ENCODE data around the gene CD99.
"Not testable (repeated sequence)": the region's sequence is repeated elsewhere in the genome, so short reads cannot be mapped to it uniquely, and the experiment has no call there.

CD99 gene

GRCh38 chrX:2733286-2733685, 42.2 kb downstream of the CD99 start:
- DNase-seq, result no peak

DNA sequence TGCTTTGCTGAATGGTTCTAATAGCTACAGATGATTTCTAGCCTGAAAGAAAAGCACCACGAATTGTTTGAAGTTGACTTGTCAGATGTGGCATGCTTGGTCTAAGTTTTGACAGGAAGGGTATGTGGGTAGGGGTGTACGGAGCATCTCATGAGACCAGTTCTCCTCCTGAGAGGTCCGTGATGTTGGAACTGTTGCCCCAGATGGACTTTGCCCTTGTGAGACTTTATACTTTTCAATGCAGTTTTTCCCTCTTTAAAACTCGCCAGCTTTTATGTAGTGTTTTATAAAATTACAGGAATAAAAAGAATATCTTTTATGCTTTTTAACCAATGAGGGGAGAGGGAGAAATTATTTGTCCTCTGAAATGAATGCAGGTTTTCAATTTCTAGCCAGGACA, 44.2 kb downstream of the CD99 start:
- no peak for DNase-seq

GRCh38 chrX:2740672-2741071, 49.6 kb downstream of the CD99 start:
- no peak for DNase-seq

GRCh38 chrX:2741386-2741785, 50.3 kb downstream of the CD99 start:
- DNase-seq, result no peak

DNA sequence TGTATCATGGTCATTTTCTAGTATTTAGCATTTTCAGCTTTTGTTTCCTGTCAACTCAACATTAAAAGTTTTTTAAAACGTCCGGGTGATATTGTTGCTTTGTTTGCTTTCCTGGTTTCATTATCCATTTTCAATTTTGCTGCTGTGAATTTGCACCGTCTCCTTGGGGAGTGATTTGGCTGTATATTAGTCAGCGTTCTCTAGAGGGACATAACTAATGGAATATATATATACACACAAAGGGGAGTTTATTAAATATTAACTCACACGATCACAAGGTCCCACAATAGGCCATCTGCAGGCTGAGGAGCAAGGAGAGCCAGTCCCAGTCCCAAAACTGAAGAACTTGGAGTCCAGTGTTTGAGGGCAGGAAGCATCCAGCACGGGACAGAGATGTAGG, 55.2 kb downstream of the CD99 start:
- not testable (repeated sequence) for DNase-seq

DNA sequence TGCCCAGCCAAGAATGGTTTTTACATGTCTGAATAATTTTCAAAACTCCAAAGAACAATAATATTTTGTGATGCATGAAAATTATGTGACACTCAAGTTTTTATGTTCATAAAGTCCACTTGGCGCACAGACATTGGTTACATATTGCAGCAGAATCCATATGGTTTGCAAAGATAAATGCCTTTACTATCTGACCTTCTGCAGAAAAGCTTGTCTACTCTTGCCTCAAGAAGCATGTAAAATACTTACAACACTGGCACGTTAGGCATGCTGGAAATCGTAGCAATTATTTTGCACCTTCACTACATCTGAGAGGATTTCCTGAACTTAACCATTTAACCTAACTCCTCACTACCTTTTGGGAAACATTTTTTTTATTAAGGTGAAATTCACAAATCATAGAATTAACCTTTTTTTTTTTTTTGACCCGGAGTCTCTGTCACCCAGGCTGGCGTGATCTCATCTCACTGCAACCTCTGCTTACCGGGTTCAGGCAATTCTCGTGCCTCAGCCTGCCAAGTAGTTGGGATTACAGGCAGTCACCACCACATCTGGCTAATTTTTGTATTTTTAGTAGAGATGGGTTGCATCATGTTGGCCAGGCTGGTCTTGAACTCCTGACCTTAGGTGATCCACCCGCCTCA, 57.2 kb downstream of the CD99 start:
- no peak for DNase-seq

- no peak for DNase-seq
These were observed 57.7 kb downstream of the CD99 start for GRCh38 chrX:2748815-2749188.

GRCh38 chrX:2751291-2751690, 60.2 kb downstream of the CD99 start:
- no peak for DNase-seq

GRCh38 chrX:2751874-2752300, 60.8 kb downstream of the CD99 start, which contains the start of gene XG:
XG (plus strand) TSS chrX:2752040; CDS start chrX:2752275, 235 bp downstream.
- not testable (repeated sequence) for DNase-seq

- DNase-seq, result not testable (repeated sequence)
These were observed 61.3 kb downstream of the CD99 start for GRCh38 chrX:2752441-2752840.

DNA sequence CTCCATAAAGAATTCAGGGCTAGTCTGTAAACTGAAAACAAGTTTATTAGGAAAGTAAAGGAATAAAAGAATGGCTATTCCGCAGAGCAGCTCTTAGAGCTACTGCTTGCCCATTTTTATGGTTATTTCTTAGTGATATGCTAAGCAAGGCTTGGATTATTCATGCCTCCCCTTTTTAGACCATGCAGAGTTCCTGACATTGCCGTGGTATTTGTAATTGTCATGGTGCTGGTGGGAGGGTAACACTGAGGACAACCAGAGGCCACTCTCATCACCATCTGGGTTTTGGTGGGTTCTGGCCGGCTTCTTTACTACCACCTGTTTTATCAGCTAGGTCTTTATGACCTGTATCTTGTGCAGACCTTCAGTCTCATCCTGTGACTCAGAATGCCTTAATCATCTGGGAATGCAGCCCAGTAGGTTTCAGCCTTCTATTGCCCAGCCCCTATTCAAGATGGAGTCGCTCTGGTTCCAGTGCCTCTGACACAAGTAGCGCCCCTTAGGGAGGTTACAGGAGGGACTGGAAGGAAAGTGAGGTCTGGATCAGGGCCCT, 64.1 kb downstream of the CD99 start:
- DNase-seq, result not testable (repeated sequence)

- no peak for DNase-seq
These were observed 65.5 kb downstream of the CD99 start for GRCh38 chrX:2756548-2756947.

GRCh38 chrX:2761246-2761645, 70.2 kb downstream of the CD99 start:
- DNase-seq, result no peak

DNA sequence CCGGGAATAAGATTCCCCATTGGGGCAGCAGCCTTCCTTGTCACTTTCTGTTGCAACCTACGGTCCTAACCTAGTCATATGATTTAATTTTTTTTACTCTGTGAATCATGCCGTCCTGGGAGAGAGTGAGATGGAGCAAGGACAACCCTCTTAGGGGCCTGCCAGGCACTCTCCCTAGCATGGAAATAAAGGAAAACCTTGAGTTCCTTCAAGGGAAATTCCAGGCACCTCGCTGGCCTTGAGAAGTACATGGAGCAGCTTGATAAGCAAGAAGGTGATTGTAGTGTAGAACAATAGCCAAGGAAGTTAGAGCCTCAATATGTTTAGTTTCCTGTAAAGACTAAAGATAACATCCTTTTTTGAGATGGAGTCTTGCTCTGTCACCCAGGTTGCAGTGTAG, 71.6 kb downstream of the CD99 start:
- DNase-seq, result not testable (repeated sequence)

- DNase-seq, result not testable (repeated sequence)
These were observed 73.9 kb downstream of the CD99 start for GRCh38 chrX:2764766-2765548.

GRCh38 chrX:2765549-2765830, 74.4 kb downstream of the CD99 start:
- no peak for DNase-seq

GRCh38 chrX:2766906-2767305, 75.8 kb downstream of the CD99 start:
- DNase-seq, result no peak

- no peak for DNase-seq
These were observed 76.7 kb downstream of the CD99 start for GRCh38 chrX:2767631-2768455.

GRCh38 chrX:2769615-2770014, 78.5 kb downstream of the CD99 start:
- DNase-seq, result no peak

- not testable (repeated sequence) for DNase-seq
These were observed 82.3 kb downstream of the CD99 start for GRCh38 chrX:2773166-2774055.

- no peak for DNase-seq
These were observed 83.0 kb downstream of the CD99 start for GRCh38 chrX:2774057-2774456.

DNA sequence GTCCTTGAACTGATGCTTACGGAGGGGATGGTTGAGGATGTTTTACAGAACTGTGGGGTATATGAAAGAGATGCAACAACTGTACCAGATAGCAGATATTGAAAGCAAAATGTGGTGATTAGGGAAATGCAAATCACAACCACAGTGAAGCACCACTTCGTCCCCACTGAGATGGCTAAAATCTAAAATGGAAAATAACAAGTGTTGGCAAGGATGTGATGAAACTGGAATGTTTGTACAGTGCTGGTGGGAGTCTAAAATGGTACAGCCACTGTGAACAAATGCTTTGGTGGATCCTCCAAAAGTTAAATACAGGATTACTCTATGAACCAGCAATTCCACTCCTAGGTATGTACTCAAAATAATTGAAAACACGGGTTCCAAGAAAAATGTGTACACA, 83.7 kb downstream of the CD99 start:
- DNase-seq, result no peak

Measured in NCI-H1930 (cell line).